ENCODE measurements around the gene EZH2.

DNA sequence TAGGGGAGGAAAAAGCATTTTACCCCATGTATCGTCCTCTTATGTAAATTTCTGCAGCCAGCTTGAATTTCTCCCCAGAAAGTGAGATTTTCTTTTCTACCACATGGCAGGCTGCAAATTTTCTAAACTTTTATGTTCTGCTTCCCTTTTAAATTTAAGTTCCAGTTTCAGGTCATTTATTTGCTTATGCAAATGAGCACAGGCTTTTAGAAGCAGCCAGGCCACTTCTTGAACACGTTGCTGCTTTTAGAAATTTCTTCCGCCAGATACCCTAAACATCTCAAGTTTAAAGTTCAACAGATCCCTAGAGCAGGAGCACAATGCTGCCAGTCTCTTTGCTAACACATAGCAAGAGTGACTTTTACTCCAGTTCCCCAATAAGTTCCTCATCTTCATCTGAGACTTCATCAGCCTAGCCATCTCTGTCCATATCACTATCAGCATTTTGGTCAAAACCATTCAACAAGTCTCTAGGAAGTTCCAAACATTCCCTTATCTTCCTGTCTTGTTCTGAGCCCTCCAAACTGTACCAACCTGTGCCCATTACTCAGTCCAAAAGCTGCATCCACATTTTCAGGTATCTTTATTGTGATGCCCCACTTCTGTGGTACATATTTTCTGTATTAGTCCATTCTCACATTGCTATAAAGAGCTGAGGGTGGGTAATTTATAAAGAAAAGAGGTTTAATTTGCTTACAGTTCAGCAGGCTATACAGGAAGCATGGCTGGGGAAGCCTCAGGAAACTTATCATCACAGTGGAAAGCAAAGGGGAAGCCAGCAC is 16.3 kb downstream of the EZH2 start:
- TF ChIP-seq, protein P1, sequence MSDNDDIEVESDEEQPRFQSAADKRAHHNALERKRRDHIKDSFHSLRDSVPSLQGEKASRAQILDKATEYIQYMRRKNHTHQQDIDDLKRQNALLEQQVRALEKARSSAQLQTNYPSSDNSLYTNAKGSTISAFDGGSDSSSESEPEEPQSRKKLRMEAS (IDR thresholded peaks at IDR 0.05; ENCODE audit: low read depth): no peak
- TF ChIP-seq, protein P2, sequence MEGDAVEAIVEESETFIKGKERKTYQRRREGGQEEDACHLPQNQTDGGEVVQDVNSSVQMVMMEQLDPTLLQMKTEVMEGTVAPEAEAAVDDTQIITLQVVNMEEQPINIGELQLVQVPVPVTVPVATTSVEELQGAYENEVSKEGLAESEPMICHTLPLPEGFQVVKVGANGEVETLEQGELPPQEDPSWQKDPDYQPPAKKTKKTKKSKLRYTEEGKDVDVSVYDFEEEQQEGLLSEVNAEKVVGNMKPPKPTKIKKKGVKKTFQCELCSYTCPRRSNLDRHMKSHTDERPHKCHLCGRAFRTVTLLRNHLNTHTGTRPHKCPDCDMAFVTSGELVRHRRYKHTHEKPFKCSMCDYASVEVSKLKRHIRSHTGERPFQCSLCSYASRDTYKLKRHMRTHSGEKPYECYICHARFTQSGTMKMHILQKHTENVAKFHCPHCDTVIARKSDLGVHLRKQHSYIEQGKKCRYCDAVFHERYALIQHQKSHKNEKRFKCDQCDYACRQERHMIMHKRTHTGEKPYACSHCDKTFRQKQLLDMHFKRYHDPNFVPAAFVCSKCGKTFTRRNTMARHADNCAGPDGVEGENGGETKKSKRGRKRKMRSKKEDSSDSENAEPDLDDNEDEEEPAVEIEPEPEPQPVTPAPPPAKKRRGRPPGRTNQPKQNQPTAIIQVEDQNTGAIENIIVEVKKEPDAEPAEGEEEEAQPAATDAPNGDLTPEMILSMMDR (IDR thresholded peaks at IDR 0.05): no peak
- TF ChIP-seq RXRA (IDR thresholded peaks at IDR 0.05; ENCODE audit: borderline replicate concordance, low read depth): no peak

Data from SK-N-SH (cell line).